Activated gamma-delta T cell treated with anti-CD3 and anti-CD28 coated beads, Interleukin-2, amount 50 U/mL, for 16 hours (primary cell): ENCODE results near the gene HEG1.

Experiments
- DNase-seq: peaks from one replicate; pipeline ENCODE4 v3.0.0-alpha.2; 2020; ENCODE audit warnings: low read depth

Gene HEG1

GRCh38 chr3:125010393-125010792, 45.4 kb downstream of the HEG1 start:
- DNase-seq, result no peak

- no peak for DNase-seq
Observed at GRCh38 chr3:125008766-125009165, 47.0 kb downstream of the HEG1 start.

GRCh38 chr3:125006291-125006731, 49.5 kb downstream of the HEG1 start:
- no peak for DNase-seq

- DNase-seq, result no peak
Observed at GRCh38 chr3:125005676-125006075, 50.1 kb downstream of the HEG1 start.

GRCh38 chr3:125005222-125005621, 50.6 kb downstream of the HEG1 start:
- no peak for DNase-seq

GRCh38 chr3:125003859-125004595, 51.8 kb downstream of the HEG1 start:
- DNase-seq, result no peak

- no peak for DNase-seq
Observed at GRCh38 chr3:125003369-125003853, 52.4 kb downstream of the HEG1 start.

- DNase-seq, result no peak
Observed at GRCh38 chr3:125002414-125003368, 53.1 kb downstream of the HEG1 start.

- DNase-seq, result no peak
Observed at GRCh38 chr3:125001557-125002413, 54.0 kb downstream of the HEG1 start.

GRCh38 chr3:125000661-125001060, 55.1 kb downstream of the HEG1 start:
- DNase-seq, result no peak

- no peak for DNase-seq
Observed at GRCh38 chr3:124999897-125000435, 55.8 kb downstream of the HEG1 start.

- DNase-seq, result no peak
Observed at GRCh38 chr3:124999317-124999716, 56.5 kb downstream of the HEG1 start.

GRCh38 chr3:124998247-124998630, 57.6 kb downstream of the HEG1 start:
- DNase-seq, result no peak

- no peak for DNase-seq
Observed at GRCh38 chr3:124997303-124998246, 58.2 kb downstream of the HEG1 start.

GRCh38 chr3:124995460-124995994, 60.3 kb downstream of the HEG1 start:
- DNase-seq, result peak; percentile 27

GRCh38 chr3:124993466-124993865, 62.3 kb downstream of the HEG1 start:
- no peak for DNase-seq

GRCh38 chr3:124992041-124992440, 63.8 kb downstream of the HEG1 start:
- DNase-seq, result no peak

- DNase-seq, result no peak
Observed at GRCh38 chr3:124986192-124987143, 69.3 kb downstream of the HEG1 start.

GRCh38 chr3:124985349-124985748, 70.4 kb downstream of the HEG1 start:
- DNase-seq, result no peak
